Common myeloid progenitor, CD34-positive (primary cell): ENCODE results near the gene GALNT9. TPM values are rescaled to one million over a fixed set of nuclear protein-coding genes. Genes with fewer than 3 reads are reported as not detected.
"Not testable (repeated sequence)": the region's sequence is repeated elsewhere in the genome, so short reads cannot be mapped to it uniquely, and the experiment has no call there.

Experiments used
- CTCF ChIA-PET: fragments of 350-600 bp; sonication (Branson Sonifier 250); formaldehyde crosslinking; loops from one replicate; lab custom pipeline; 2021; ENCODE audit warnings: antibody characterized with exemption; lab: Charles Lee
- POLR2A ChIA-PET: fragments of 350-600 bp; sonication (Branson Sonifier 250); formaldehyde crosslinking; loops from one replicate; lab custom pipeline; 2021; ENCODE audit warnings: antibody characterized with exemption; lab: Charles Lee
- DNase-seq, 3 donors: peaks; one replicate each; pipeline versions ENCODE4 v3.0.0 to v3.0.0-alpha.2; 2013
- H3K27ac ChIP-seq, 2 experiments: 1 replicate in 1 of 2; 2 replicates in 1 of 2; pipeline ENCODE4 v1.7.0; 2013; ENCODE audit warnings: inconsistent platforms in 2 of 2, low read length in 2 of 2, mild to moderate bottlenecking in 2 of 2, low read depth in 1 of 2, moderate library complexity in 1 of 2; ENCODE audit not compliant: severe bottlenecking in 2 of 2, insufficient read depth in 1 of 2, poor library complexity in 1 of 2
- H3K27me3 ChIP-seq, 5 experiments: replicated peaks in 2 of 5; 1 replicate in 3 of 5; 2 replicates in 2 of 5; pipeline versions ENCODE4 v1.6.1 to v1.7.0; 2013; ENCODE audit warnings: low read length in 4 of 5, mild to moderate bottlenecking in 2 of 5, moderate library complexity in 2 of 5, inconsistent platforms in 1 of 5; ENCODE audit not compliant: insufficient read depth in 5 of 5, control insufficient read depth in 4 of 5
- H3K36me3 ChIP-seq, 4 experiments: 1 replicate in 2 of 4; 2 replicates in 2 of 4; pipeline versions ENCODE4 v1.6.1 to v1.7.0; 2013; ENCODE audit warnings: low read length in 3 of 4, control low read depth in 1 of 4, mild to moderate bottlenecking in 1 of 4; ENCODE audit not compliant: control insufficient read depth in 4 of 4, insufficient read depth in 4 of 4
- H3K4me1 ChIP-seq, 4 experiments: 1 replicate in 3 of 4; 2 replicates in 1 of 4; pipeline versions ENCODE4 v1.6.1 to v1.7.1; 2013; ENCODE audit warnings: low read length in 3 of 4, mild to moderate bottlenecking in 3 of 4, control low read depth in 1 of 4, inconsistent platforms in 1 of 4, moderate library complexity in 1 of 4; ENCODE audit not compliant: control insufficient read depth in 4 of 4, insufficient read depth in 4 of 4; ENCODE audit errors: control extremely low read depth in 1 of 4
- H3K4me3 ChIP-seq, 7 experiments: 1 replicate in 4 of 7; 2 replicates in 3 of 7; pipeline versions ENCODE4 v1.5.1 to v1.7.0; 2013; ENCODE audit warnings: mild to moderate bottlenecking in 7 of 7, low read length in 6 of 7, moderate library complexity in 6 of 7, inconsistent platforms in 2 of 7, low read depth in 2 of 7, control low read depth in 1 of 7; ENCODE audit not compliant: insufficient read depth in 4 of 7, control insufficient read depth in 1 of 7; ENCODE audit errors: extremely low read depth in 1 of 7
- H3K9me3 ChIP-seq, 5 experiments: 1 replicate in 4 of 5; 2 replicates in 1 of 5; pipeline versions ENCODE4 v1.6.1 to v1.7.1; 2013; ENCODE audit warnings: low read length in 4 of 5, mild to moderate bottlenecking in 2 of 5, inconsistent platforms in 1 of 5, low read depth in 1 of 5, moderate library complexity in 1 of 5; ENCODE audit not compliant: control insufficient read depth in 4 of 5, insufficient read depth in 2 of 5; ENCODE audit errors: control extremely low read depth in 1 of 5
- WGBS: methylation state at CpG from one replicate; pipeline ENCODE4 v1.1.5; 2013; ENCODE audit not compliant: insufficient coverage; 5-methylcytosine and 5-hydroxymethylcytosine counted together
- polyA plus RNA-seq: library from polyadenylated mRNA; unstranded; fragments of 120-200 nt; gene quantifications from one replicate; pipeline ENCODE4 v1.2.1, GENCODE V29; 2013

GALNT9 gene
- not detected for polyA plus RNA-seq

- peaks cover 7 to 95% (median 28%) of the 10 kb centered on the region in 5 experiments for H3K27me3 ChIP-seq
- ChIA-PET CTCF (interaction anchor here (1.2 to 1.3 kb wide), 2 partner anchors 12 to 13 kb away, joined by 4 to 5 read pairs; no protein-coding TSS in a partner anchor), POLR2A (interaction anchor here (0.5 kb wide), 1 partner anchor 8 kb away, joined by 4 read pairs; no protein-coding TSS in a partner anchor)
- H3K4me1 ChIP-seq, result peaks cover 0 to 23% (median 17%) of the 10 kb centered on the region in 4 experiments
- 6% methylated on average over 34 of the region's 86 CpGs for WGBS
- no peaks in the 10 kb centered on the region for H3K36me3 ChIP-seq
- H3K9me3 ChIP-seq, result peaks cover 0 to 13% (median 5%) of the 10 kb centered on the region in 5 experiments
- no peak within 1 kb of the TSS for H3K27ac ChIP-seq
- DNase-seq, result peak; percentile 17 to 73 (median 65)
- H3K4me3 ChIP-seq, result no peak within 1 kb of the TSS
These were observed at the start of gene GALNT9 for GRCh38 chr12:132329036-132329719. TSS of gene GALNT9 (minus strand) at chr12:132329589. CDS start at chr12:132329203, 386 bp downstream.

- H3K27me3 ChIP-seq, result peaks cover 6 to 74% (median 17%) of the 10 kb centered on the region in 5 experiments
- H3K36me3 ChIP-seq, DNase-seq, H3K4me1 ChIP-seq, H3K4me3 ChIP-seq, POLR2A ChIA-PET, H3K27ac ChIP-seq, CTCF ChIA-PET, H3K9me3 ChIP-seq: not testable (repeated sequence)
- WGBS, result 75% methylated on average over 1 of the region's 6 CpGs
These were observed 49.7 kb upstream of the GALNT9 start for GRCh38 chr12:132379057-132379456.

- ChIA-PET CTCF (no interaction called here), POLR2A (no interaction called here)
- Histone ChIP-seq H3K27ac (no peak overlapping the region), H3K4me3 (no peak overlapping the region), H3K36me3 (no peaks in the 10 kb centered on the region), H3K4me1 (no peaks in the 10 kb centered on the region), H3K9me3 (no peaks in the 10 kb centered on the region), H3K27me3 (peaks cover 10 to 85% (median 19%) of the 10 kb centered on the region in 5 experiments)
- 57% methylated on average over 2 of the region's 2 CpGs for WGBS
- no peak for DNase-seq
These were observed 47.8 kb upstream of the GALNT9 start for GRCh38 chr12:132377147-132377546.

DNA sequence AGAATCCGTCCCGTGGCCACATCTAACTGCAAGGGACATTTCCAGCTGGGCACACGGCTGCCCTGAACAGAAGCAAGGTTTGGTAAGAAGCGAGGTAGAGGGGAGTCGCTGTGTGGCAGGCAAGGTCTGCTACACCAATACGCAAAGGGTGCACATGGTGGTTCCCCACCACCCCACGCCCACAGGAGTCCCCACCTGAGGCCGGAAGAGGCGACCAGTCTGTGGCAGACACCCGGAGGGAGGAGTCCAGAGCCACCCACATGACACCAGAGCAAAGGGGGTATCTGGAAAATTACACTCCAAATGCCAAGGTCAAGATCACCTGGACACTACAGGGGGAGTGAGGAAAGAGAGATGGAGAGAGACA, 47.1 kb upstream of the GALNT9 start:
- no peak overlapping the region for H3K4me3 ChIP-seq
- no peaks in the 10 kb centered on the region for H3K4me1 ChIP-seq
- DNase-seq, result no peak
- peaks cover 10 to 86% (median 20%) of the 10 kb centered on the region in 5 experiments for H3K27me3 ChIP-seq
- H3K27ac ChIP-seq, result no peak overlapping the region
- no peaks in the 10 kb centered on the region for H3K36me3 ChIP-seq
- peaks cover 0 to 3% (median 2%) of the 10 kb centered on the region in 5 experiments for H3K9me3 ChIP-seq
- WGBS, result 68% methylated on average over 9 of the region's 10 CpGs
- ChIA-PET CTCF (no interaction called here), POLR2A (no interaction called here)

- Histone ChIP-seq H3K4me1 (no peaks in the 10 kb centered on the region), H3K27ac (no peak overlapping the region), H3K4me3 (no peak overlapping the region), H3K27me3 (peaks cover 9 to 86% (median 21%) of the 10 kb centered on the region in 5 experiments), H3K9me3 (peaks cover 0 to 7% (median 5%) of the 10 kb centered on the region in 5 experiments), H3K36me3 (no peaks in the 10 kb centered on the region)
- CTCF ChIA-PET, result no interaction called here
- POLR2A ChIA-PET, result no interaction called here
- 69% methylated on average over 21 of the region's 22 CpGs for WGBS
- DNase-seq, result no peak
These were observed 46.5 kb upstream of the GALNT9 start for GRCh38 chr12:132375747-132376463.

DNA sequence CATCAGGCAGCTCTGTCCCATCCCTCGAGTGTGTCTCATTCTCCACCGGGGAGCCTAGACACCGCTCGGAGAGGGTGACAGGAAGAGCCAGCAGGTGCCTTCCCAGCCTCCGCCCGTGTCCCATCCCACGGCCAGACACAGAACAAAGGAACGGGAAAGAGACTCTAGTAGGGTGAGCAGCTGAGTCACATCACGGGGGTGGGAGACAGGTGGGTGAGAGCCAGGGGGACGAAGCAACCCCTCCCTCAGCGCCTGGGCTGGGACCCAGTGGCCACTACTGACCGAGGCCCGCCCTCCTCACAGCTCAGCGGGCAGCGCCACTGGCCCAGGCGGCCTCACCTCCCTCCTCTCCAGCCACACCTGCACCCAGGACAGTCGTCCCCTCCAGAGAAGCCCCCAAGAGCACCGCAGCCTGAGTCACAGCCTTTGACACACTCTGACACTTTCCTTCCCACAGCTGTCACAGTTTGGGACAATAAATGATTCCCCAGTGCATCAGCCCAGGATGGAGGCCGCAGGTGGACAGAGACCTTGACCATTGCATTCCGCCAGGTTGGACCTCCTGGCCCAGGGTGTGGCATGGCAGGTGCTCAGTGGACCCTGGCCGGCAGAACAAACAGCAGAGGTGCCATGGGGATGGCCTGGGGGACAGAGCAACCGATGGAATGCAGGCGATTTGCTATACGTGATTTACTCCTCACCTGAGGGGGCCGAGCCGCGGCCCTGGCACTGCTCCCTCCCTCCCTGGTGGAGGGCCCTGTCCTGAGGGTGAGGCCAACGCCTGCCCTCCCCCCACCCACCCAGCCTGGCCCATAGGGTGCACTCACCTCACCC, 45.4 kb upstream of the GALNT9 start:
- Histone ChIP-seq H3K27me3 (peaks cover 9 to 85% (median 24%) of the 10 kb centered on the region in 5 experiments), H3K36me3 (no peaks in the 10 kb centered on the region), H3K4me3 (no peak overlapping the region), H3K9me3 (peaks cover 0 to 7% (median 5%) of the 10 kb centered on the region in 5 experiments), H3K27ac (no peak overlapping the region), H3K4me1 (no peaks in the 10 kb centered on the region)
- WGBS, result 79% methylated on average over 25 of the region's 28 CpGs
- DNase-seq, result no peak
- CTCF ChIA-PET, result interaction anchor here (0.7 to 2.4 kb wide), 2 partner anchors 144 to 221 kb away, joined by 3 to 6 read pairs; no protein-coding TSS in a partner anchor
- POLR2A ChIA-PET, result no interaction called here
